ENCODE measurements around the gene GDI2.
"Not testable (repeated sequence)": the region's sequence is repeated elsewhere in the genome, so short reads cannot be mapped to it uniquely, and the experiment has no call there.

Gene GDI2

DNA sequence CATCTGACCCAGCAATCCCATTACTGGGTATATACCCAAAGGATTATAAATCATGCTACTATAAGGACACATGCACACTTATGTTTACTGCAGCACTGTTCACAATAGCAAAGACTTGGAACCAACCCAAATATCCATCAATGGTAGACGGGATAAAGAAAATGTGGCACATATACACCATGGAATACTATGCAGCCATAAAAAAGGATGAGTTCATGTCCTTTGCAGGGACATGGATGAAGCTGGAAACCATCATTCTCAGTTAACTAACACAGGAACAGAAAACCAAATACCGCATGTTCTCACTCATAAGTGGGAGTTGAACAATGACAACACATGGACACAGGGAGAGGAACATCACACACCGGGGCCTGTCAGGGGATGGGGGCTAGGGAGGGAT lies 35.5 kb downstream of the GDI2 start:
- DNase-seq = not testable (repeated sequence)

DNA sequence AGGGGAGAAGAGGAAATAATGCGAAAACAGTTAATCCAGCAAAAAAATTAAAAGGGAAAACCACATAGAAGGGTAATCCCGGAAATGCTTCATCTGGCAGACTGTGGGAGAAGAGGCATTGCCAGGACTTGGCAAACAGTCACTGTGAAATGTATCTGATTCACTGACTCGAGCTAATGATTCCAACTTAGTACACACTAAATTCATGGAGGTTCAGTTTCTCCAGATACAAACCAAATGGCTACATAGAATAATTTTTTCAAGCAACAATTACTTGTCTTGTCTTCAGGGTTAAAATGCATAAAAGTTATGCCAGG lies 36.4 kb downstream of the GDI2 start:
- no peak for DNase-seq

DNA sequence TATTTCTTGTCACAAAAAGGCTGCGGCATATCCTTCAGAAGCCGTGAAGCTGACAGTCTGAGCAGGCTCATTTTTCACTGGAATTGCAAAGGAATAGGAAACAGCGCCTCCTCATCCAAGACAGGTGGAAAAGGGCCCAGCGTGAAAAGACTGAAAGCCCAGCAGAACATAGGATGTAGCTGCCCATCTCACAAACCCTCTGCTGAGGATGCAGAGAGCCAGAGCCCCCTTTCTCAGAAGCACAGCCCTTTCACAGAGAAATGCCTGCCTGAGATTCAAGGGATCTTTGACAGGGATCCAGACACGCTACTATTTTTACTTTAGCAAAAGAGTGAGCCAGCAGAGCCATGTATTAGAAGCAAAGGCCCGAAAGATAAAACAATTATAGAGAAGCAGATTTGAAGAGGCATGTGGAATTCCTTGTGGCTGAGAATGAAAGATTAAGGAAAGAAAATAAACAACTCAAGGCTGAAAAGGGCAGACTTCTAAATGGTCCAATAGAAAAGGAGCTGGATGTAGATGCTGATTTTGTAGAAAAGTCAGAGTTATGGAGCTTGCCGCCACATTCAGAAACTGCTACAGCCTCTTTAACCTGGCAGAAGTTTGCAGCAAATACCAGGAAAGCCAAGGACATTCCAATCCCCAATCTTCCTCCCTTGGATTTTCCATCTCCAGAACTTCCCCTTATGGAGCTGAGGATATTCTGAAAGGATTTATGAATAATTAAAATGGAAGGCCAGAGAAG lies 36.9 kb downstream of the GDI2 start:
- DNase-seq = no peak

DNA sequence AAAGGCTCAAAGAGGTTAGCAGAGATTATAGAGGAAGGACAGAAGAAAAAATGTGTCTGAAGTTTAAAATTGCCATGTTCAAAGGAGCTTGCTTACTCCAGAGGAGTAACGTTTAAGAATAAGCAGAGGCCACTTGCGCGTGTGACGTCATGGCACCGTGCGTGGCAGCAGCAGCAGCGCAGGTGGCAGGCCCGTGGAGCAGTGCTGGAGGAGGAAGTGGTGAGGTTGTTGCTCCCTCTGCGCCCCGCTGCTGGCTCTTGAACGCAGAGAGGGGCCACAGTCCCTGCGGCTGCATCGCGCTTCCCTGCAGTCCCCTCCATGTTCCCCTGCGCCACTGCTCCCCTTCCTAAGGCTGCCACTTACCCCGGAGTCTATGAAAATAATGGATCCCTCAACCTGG lies 37.5 kb downstream of the GDI2 start:
- peak; percentile 76 for DNase-seq

DNA sequence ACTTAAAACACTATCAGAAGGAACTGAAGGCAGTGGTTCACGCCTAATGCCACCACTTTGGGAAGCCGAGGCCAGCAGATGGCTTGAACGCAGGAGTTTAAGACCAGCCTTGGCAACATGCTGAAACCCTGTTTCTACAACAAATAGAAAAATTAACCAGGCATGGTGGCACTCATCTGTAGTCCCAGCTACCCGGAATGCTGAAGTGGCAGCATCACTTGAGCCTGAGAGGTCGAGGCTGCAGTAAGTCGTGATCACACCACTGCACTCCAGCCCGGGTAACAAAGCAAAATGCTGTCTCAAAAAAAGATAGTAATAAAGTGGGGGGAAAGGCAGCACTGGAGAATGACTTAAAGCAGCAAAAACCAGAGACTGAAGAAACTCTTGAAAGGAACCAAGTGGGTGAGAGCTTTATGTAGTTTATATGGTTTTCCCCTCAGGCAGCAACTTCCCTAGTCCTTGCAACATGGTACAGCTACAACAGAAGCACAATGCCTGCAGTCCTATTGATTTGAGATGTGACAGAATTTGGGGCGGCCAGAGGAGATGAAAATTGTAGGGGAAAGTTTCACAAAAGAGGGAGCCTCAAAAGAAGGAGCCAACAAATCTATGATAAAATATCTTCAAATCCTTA lies 38.1 kb downstream of the GDI2 start:
- no peak for DNase-seq

DNA sequence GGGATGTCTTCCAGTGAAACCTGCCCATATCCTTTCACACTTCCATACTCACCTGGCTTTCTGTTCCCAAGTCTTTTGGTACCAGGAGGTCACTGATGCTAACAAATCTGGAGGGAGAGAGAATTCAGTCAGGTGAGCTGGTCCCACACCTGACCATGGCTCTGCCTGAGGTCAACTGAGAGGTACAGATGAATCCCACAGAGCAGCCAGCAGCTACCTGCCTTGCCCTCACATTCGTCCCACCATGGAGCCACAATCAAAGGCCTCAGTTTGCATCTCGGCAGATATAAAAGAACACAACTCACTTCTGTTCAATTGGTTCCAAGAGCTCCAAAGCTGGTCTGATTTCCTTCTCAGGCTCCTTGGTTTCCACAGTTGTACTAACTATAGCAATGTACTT lies 47.0 kb downstream of the GDI2 start:
- DNase-seq = no peak

DNA sequence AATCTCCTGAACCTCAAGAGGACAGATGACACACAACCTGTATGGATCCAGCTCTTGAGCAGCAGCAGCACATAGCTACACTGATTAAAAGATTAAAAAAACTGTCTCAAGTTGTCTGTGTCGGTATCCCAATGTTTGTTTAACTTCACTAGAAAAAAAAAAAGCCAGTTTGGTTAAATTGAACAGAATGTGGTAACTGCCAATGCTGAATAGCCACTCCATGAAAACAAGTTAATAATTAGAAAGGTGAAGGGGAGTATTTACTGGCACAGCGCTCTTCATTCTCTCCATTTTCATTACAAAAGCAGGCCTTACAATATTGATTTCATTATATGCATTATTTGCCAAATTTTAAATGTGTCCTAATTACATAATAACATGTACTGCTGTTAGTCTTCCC lies 47.6 kb downstream of the GDI2 start:
- no peak for DNase-seq

DNA sequence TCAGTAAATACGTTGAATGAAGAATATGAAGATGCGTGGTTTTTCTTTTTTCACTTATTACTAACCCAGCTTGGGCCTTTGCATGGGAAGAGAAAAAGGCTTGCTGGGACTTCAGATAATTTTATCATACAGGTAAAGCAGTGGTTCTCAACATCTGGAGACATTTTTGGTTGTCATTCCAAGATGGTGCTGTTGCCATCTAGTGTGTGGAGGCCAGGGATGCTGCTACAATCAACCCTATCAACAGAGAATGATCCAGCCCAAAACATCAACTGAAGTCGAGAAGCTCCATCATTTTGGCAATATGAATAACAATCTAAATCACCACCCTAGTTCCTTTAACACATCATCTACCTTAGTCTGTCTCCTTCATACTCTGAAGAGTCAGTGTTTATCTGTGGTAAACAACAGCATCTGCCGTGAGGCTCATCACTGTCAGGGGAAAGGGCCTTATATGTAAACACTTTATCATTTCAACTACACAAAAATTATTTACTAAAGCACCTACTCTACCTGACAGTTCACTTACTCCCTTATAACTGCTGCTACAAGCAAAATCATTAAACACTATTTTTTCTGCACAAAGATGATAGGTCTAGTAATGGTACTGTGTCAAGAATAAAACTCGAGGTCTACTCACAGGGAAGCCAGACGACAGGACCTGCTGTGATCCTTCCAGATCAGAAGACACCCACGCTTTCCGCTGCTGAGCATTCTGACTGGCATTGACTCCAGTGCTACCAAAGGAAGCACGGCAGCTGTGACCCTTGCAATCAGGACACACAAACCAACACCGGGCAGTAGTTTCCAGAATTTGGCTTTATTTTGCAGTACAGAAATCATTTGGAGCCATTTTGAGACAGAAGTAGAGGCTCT lies 48.6 kb downstream of the GDI2 start:
- no peak for DNase-seq

DNA sequence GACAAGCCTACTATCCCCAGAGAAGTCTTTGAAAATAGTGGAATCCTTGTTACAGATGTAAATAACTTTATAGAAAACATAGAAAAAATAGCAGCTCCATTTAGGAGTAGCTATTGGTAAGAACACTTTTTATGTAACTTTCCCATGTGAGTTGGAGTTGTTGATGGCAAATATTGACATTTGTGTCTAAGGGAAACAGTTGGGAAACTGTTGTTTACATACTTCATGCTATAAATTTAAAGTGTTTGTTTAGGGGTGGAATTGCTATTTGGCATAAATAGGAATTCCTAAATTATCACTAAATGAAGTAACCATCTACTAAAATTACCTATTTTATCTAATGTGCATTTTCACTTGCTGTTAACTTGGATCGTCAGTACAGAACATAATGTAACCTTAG lies 50.7 kb downstream of the GDI2 start:
- DNase-seq = no peak

DNA sequence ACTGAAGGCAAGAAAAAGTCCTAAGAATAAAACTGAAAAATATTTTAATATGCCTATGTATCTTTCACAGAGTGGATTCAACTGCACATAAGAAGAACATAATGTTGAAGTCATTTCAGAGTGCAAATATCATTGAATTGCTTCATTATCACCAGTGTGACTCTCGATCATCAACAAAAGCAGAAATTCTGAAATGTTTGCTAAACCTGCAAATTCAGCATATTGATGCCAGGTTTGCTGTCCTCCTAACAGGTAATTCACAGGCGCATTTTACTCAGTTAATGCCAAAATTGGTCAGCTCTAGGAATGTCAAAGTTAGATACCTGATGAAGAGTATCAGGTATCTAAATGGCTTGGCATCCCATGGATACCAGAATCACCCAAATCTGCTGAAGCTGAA lies 52.0 kb downstream of the GDI2 start:
- no peak for DNase-seq

DNA sequence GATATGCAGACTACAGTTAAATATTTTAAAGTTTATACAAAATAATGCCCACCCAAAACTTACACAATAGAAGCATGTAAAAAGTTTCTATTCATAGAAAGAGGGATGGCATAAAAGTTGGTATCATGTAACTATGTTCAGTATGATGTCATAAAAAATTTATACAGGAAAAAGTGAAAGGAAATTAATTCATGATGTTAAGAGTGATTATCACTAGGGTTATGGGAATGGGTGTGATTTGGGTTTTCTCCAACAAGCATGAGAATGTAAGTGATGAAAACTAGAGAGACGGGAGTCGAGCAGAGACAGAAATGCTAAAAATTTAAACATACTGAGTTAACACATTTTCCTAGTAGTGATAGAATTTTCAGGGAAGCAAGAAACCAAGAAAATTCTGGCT lies 52.7 kb downstream of the GDI2 start:
- DNase-seq = no peak

DNA sequence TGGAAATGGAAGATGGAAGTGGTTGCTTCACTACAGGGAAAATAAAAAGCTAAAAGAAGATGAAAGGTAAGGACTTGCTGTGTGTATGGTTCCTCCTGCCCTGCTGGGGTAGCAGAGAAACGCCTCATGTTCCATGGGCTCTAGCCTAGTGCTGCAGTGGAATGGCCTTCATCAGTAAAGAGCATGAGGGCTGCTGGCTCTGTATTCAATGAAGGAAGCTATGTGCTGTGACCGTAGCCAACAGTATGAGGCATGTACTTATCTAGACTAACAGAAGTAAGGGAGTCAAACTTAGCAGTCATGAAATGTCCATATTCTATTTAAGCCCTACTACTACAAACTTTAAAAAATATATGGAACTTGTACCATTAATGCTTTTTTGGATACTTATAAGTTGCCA lies 54.3 kb downstream of the GDI2 start:
- DNase-seq = no peak

DNA sequence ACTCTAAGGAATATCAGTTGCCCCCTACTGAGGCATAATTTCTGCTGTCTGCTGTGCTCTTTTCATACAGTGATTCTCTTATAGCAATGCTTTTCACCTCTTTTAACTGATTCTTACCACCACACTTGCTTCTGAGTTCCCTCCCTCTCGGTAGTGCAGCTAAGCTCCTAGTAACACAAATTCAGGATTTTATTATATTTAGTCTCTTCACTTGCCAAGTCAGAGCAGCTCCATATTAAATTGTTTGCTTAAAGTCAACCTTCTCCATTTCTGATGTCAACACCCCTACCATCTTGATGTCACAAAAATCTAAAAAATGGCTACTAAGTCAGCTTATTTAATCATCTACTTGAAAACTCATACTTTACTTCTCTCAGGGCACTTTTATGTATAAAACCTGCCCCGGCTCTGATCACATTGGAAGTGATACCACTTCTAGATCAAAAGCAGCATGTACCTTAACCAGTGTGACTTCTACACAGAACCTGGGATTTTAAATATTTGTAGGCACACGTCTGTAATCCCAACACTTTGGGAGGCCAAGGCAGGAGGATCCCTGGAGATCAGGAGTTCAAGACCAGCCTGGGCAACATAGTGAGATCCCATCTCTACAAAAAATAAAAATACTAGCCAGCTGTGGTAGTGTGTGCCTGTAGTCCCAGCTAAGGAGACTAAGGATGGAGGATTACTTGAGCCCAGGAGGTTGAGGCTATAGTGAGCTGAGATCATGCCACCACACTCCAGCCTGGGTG lies 55.3 kb downstream of the GDI2 start:
- no peak for DNase-seq

DNA sequence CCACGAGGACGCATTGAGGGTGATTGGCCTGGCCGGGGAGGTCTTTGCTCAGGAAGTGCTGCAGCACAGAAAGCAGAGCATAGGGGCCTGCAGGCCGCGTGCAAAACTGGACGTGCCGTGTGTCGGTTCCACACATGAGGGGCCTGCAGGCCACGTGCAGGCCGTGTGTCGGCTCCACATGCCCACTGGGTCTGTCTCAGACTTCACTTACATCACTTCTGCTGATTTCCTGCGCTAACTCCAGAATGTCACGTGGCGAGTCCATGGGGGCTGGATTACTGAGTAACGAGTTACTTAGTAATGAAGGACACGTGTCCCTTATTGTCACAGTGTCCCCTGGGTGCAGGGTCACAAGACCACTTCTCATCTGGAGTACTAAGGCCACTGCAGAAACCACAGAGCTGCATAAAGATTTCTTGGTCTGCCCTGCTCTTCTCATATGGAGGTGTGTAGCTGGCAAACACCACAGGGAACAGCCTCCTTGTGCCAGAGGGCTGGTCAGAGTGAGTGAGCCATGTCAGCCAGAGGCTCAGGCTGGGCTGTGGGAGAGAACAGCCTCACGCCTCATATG lies 60.8 kb downstream of the GDI2 start:
- no peak for DNase-seq

DNA sequence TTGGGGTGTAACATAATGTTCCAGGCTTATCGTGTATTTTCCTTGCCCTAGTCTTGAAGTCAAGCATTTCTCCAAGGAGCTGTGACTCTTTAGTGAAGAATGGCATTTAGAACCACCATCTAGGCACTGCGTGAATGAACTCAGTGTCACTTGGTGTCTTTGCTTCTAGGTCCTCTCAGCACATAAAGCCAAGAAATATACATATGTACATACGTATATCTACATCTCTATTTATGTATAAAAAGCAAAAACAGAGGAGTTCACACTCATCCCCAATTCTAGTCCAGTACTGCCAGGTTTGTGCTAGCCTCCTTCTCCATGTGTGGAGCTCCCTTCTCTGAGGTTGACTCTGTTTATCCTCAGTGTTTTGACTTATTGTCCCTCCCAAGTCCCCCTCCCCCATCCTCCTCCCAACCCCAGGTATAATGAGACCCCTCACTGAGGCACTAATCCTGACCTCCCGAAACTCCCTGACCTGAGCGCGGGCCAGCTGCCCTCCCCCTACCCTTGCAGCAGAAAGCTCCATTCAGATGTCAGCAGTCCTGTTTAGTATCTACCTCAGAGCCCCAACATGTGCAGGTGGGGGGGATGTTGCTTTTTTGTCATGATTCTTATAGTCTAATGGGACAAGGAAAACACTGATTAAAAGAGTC lies 61.5 kb downstream of the GDI2 start:
- DNase-seq = no peak

DNA sequence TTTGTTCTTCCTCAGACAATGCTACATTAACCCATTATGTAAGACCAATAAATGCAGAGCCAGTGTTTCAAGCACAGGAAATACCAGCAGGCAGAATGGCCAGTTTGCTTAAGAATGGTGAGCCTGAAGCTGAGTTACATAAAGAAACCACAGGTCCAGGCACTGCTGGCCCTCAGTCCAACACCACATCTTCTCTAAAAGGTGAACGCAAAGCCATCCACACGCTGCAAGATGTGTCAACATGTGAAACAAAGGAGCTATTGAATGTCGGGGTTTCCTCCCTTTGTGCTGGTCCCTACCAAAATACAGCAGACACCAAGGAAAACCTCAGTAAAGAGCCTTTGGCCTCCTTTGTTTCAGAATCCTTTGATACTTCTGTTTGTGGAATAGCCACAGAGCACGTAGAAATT lies 64.8 kb downstream of the GDI2 start:
- DNase-seq = no peak

DNA sequence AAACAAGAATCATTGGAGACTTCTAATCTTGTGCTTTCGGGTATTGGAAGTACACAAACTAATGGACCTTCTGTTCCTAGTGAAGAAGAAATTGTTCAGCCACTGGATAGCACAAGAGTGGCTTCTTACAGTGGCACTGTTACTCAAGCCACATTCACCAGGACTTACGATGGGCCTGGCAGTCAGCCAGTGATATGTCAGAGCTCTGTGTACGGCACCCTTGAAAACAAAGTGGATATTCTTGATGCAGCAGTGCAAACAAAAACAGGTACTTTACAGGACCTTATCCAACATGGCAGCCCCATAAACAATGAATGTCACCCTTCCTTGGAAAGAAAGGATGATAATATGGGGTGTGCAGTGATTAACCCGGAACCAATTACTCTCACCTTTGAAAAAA lies 67.0 kb downstream of the GDI2 start:
- no peak for DNase-seq

DNA sequence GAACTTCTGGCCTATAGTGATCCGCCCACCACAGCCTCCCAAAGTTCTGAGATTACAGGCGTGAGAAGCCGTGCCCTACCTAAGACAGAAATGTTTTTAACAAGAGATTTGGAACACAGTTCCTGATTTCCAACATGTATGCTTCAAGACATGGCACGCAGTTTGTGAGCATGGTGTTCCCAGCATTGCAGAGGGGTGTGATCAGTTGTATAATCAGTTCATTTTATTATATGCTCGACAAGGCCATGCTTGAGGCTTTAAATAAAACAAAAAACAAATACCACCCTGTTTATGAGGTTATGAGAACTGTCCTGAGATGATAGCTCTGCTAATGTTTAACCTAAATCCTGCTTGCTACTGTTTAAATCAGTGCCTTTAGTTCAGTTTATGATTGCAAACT lies 68.4 kb downstream of the GDI2 start:
- no peak for DNase-seq

DNA sequence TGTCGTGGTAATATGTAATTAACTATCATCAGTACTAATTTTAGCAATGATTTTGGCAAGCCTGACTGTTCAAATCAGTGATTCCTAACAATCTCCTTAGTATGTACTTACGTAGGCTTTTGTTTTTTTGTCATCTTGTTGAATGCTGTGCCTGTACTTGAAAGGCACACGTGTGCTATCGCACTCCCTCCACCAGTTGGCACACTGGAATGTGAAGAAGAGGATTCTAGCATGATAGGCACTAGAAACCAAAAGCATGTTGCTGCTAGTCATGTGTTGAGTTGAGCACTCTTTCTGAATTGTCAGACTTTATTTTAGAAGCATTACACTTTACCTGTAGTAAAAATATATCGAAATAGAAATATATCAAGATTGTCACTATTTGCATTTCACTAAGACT lies 69.5 kb downstream of the GDI2 start:
- DNase-seq = no peak

DNA sequence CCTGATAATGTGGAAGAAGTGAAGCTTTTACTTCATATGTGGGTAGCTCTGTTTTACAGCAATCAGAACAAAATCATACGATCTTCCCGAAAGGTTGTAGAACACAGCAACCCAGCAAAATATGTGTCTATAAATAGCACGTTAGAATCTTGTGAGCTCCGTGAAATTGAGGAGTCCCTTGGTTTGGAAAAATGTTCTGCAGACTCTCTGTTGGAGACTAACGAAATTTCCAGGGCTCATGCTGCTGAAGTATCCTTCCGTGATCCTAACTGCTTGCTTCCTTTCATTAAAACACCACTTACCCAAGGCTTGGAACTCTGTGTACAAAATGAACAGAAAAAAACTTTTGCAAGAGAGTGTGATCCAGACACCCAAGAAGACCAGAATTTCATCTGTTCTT lies 71.1 kb downstream of the GDI2 start:
- no peak for DNase-seq

DNA sequence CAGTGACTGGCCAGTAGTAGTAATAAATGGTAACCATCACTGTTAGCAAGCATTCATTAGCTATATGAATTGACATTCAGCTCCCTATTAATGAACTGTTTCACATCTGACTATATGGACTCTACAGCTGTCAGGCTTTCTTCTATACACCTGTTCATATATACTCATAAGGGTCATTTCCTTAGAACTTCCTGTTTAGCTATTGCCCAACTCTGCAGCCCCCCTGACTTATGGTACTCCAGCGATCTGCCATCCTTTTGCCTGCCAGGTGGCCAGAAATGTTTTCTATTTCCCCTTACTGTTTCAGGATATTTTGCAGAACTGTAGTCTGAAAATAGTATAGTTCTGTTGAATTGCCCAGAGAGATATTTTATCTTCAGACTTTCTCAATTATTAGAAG lies 72.0 kb downstream of the GDI2 start:
- no peak for DNase-seq

DNA sequence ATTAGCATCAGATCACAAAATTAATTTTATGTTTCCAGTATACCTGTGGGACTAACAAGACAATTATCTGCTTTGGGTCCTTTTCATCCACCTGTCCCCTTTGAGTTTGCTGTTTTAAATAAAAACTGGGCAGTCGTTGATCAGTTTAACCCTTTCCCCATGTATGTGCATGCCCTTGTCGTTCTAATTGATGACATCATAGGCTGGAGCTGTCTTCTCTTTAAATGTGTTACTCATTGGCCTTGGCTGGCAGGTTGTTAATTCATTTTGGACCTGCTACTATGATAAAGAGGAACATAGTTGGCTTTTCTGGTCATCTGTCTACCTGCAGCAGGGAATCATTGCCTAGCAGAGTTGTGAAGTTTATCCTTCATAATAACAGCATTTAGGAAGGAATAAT lies 74.8 kb downstream of the GDI2 start:
- no peak for DNase-seq

DNA sequence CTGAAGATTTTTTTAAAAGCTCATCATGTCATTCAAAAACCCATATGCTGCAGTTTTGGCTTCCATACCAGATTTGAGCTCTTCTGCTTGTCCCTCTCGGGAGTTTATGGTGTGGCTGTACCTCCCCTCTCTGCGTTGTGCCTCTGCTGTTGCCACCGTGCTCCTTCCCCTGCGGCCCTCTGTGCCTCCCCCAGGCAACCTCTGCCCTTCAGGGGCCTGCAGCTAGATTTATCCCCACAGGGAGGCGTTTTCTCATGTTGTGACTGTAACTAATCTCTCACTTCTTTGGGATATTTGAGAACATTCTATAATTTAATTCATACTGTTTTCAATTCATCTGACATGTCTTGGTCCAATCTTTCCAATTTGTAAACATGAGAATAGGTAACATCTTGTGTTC lies 75.9 kb downstream of the GDI2 start:
- DNase-seq = no peak

Data from stimulated activated CD8-positive, alpha-beta memory T cell treated with anti-CD3 and anti-CD28 coated beads, Interleukin-4, amount 100 ng/mL, for 48 hours (primary cell).